Immature natural killer cell (primary cell): Measurements from ENCODE around the gene CTNNA3. TPM values are rescaled to one million over a fixed set of nuclear protein-coding genes. Genes with fewer than 3 reads are reported as not detected.

Experiments
- DNase-seq, 3 donors: peaks; one replicate each; pipeline ENCODE4 v3.0.0; 2022; ENCODE audit warnings: mixed read lengths in 1 of 3
- H3K27ac Mint-ChIP-seq, 6 donors: one replicate each; pipeline ENCODE4 v1.8.0; 2020; ENCODE audit warnings: mixed read lengths in 6 of 6, mild to moderate bottlenecking in 5 of 6, inconsistent platforms in 4 of 6, moderate library complexity in 3 of 6
- H3K27me3 Mint-ChIP-seq, 3 donors: one replicate each; pipeline ENCODE4 v1.8.0; 2020 to 2021; ENCODE audit warnings: low read depth in 3 of 3, mild to moderate bottlenecking in 3 of 3, mixed read lengths in 3 of 3, moderate library complexity in 3 of 3, inconsistent platforms in 1 of 3
- H3K36me3 Mint-ChIP-seq, 3 donors: one replicate each; pipeline ENCODE4 v1.8.0; 2020; ENCODE audit warnings: mixed read lengths in 3 of 3, inconsistent platforms in 2 of 3, mild to moderate bottlenecking in 2 of 3
- H3K4me1 Mint-ChIP-seq, 2 donors: one replicate each; pipeline ENCODE4 v1.8.0; 2020; ENCODE audit warnings: inconsistent platforms in 2 of 2, mild to moderate bottlenecking in 2 of 2, mixed read lengths in 2 of 2, moderate library complexity in 1 of 2
- H3K4me3 Mint-ChIP-seq, 5 donors: one replicate each; pipeline ENCODE4 v1.8.0; 2020; ENCODE audit warnings: mild to moderate bottlenecking in 5 of 5, mixed read lengths in 5 of 5, inconsistent platforms in 3 of 5, moderate library complexity in 3 of 5
- H3K9me3 Mint-ChIP-seq, 6 donors: one replicate each; pipeline ENCODE4 v1.8.0; 2020; ENCODE audit warnings: mild to moderate bottlenecking in 6 of 6, mixed read lengths in 6 of 6, inconsistent platforms in 4 of 6, moderate library complexity in 3 of 6
- polyA plus RNA-seq, 3 donors: library from polyadenylated mRNA; unstranded; fragments of 300-500 nt; fragmentation: Illumina TruSeq; gene quantifications; one replicate each; pipeline ENCODE4 v1.2.3, GENCODE V29; 2021

Gene CTNNA3
- polyA plus RNA-seq, 3 donors from 2014 or later: not detected

DNA sequence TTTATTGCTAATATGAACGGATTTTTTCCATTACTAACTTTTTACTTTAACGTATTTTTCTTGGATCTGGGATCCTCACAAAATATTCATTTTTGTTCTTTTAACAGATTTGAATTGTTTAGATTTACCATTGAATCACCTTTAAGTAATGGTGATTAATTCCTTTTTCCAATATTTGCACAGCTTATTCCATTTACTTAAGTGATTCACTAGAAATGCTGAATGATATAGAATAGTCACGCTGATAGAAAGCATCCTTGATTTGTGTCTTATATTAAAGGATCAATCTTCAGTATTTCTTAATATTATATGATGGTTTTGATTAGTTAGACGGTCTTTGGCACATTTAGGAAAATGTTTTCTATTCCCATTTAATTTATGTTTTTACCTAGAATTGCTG, 886.6 kb downstream of the CTNNA3 start:
- peaks cover 0 to 6% (median 5%) of the 10 kb centered on the region in 3 donors for H3K36me3 Mint-ChIP-seq
- H3K4me3 Mint-ChIP-seq: no peak overlapping the region
- DNase-seq: no peak
- H3K27me3 Mint-ChIP-seq: peaks cover 1 to 4% (median 2%) of the 10 kb centered on the region in 3 donors
- peaks cover 6 to 35% (median 18%) of the 10 kb centered on the region in 6 donors for H3K9me3 Mint-ChIP-seq
- no peaks in the 10 kb centered on the region for H3K4me1 Mint-ChIP-seq
- H3K27ac Mint-ChIP-seq: no peak overlapping the region

DNA sequence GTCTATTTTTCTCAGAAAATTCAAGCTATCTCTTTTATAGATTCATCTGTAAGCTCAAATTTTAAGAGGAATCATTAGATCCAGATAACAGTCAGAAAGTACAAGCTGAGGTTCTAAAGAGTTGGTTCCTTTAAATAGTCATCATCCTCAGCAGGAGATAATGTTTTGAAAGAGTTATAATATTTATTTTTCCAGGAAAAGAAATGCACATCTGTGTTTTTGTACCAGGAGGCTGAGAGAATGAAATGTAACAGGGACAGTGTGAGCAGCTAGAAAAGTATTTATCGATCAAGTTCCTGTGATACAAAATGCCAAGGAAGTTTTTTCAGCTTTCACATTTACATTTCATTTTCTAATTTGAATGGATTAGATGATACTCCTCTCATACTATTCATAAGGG, 890.4 kb downstream of the CTNNA3 start:
- H3K9me3 Mint-ChIP-seq: peaks cover 4 to 30% (median 10%) of the 10 kb centered on the region in 6 donors
- no peak for DNase-seq
- H3K4me3 Mint-ChIP-seq: no peak overlapping the region
- no peaks in the 10 kb centered on the region for H3K36me3 Mint-ChIP-seq
- H3K27me3 Mint-ChIP-seq: peaks cover 2% of the 10 kb centered on the region in 3 donors
- H3K4me1 Mint-ChIP-seq: no peaks in the 10 kb centered on the region
- no peak overlapping the region for H3K27ac Mint-ChIP-seq

DNA sequence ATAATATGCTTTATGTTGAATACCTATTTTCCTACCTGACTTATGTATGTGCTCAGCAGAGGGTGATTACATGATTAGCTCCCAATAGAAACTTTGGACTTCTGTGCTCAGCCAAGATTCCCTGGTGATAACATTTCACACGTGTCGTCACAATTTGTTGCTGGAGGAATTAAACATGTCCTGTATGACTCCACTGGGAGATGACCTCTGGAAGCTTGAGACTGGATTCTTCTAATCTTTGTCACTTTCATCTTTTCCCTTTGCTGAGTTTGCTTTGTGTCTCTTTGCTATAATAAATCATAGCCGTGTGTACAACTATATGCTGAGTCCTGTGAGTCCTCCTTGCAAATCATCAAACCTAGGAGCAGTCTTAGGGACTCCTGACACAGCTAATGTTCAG, 891.0 kb downstream of the CTNNA3 start:
- Mint-ChIP-seq H3K27me3 (peaks cover 1 to 2% (median 2%) of the 10 kb centered on the region in 3 donors), H3K27ac (no peak overlapping the region), H3K36me3 (no peaks in the 10 kb centered on the region), H3K9me3 (peaks cover 0 to 30% (median 7%) of the 10 kb centered on the region in 6 donors), H3K4me1 (no peaks in the 10 kb centered on the region), H3K4me3 (no peak overlapping the region)
- DNase-seq: no peak

DNA sequence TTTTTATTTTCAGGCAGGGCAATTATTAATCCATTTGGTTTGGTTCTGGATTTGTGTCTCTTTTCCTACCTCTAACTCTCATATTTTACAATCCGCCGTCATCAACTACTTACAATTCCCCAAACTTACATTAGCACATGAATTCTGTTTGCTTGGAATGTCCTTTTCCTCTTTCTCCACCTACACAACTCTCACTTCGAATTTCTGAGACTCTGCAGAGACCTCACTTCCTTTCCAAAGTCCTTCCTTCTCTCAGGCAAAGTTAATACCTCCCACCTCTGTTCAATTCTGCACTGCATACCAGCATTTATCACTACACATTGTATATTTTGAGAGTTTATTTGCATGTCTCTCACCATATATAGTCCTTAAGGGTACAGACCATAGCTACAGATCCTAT, 892.8 kb downstream of the CTNNA3 start:
- peaks cover 1 to 2% (median 2%) of the 10 kb centered on the region in 3 donors for H3K27me3 Mint-ChIP-seq
- H3K4me1 Mint-ChIP-seq: no peaks in the 10 kb centered on the region
- no peak overlapping the region for H3K27ac Mint-ChIP-seq
- DNase-seq: no peak
- H3K9me3 Mint-ChIP-seq: peaks cover 0 to 31% (median 6%) of the 10 kb centered on the region in 6 donors
- no peaks in the 10 kb centered on the region for H3K36me3 Mint-ChIP-seq
- H3K4me3 Mint-ChIP-seq: no peak overlapping the region

DNA sequence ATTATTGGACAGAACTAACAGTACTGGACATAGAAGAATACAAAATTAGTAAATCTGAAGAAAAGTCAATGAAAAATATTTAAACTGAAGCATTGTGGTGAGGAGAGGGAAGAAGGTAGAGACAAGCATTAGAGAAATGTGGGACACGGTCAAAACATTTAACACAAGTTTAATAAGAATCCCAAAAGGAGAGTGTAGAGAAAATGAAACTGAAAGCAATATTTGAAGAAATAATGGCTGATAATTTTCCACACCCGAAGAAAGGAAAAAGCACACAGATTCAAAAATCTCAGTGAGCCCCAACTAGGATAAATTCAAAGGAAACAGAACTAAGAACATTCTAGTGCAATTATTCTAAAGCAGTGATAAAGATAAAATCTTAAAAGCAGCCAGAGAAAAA, 896.5 kb downstream of the CTNNA3 start:
- H3K4me1 Mint-ChIP-seq: no peaks in the 10 kb centered on the region
- no peak overlapping the region for H3K4me3 Mint-ChIP-seq
- DNase-seq: no peak
- peaks cover 6 to 33% (median 11%) of the 10 kb centered on the region in 6 donors for H3K9me3 Mint-ChIP-seq
- H3K27ac Mint-ChIP-seq: no peak overlapping the region
- no peaks in the 10 kb centered on the region for H3K36me3 Mint-ChIP-seq
- H3K27me3 Mint-ChIP-seq: peaks cover 0 to 6% (median 3%) of the 10 kb centered on the region in 3 donors

DNA sequence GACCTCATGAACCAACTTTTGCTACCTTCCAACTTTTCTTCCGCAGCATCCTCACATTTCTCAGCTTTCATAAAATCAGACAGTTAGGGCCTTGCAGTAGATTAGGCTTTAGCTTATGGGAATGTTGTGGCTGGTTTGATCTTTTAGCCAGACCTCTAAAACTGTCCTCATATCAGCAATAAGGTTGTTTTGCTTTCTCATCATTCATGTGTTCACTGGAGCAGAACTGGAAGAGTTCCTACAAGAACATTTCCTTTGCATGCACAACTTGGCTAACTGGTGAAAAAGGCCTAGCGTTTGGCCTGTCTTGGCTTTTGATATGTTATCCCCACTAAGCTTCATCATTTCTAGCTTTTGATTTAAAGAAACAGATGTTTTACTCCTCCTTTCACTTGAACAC, 900.1 kb downstream of the CTNNA3 start:
- no peak for DNase-seq
- peaks cover 0 to 3% (median 0%) of the 10 kb centered on the region in 3 donors for H3K36me3 Mint-ChIP-seq
- H3K27ac Mint-ChIP-seq: no peak overlapping the region
- peaks cover 4 to 32% (median 7%) of the 10 kb centered on the region in 6 donors for H3K9me3 Mint-ChIP-seq
- H3K27me3 Mint-ChIP-seq: peaks cover 2 to 4% (median 2%) of the 10 kb centered on the region in 3 donors
- H3K4me1 Mint-ChIP-seq: no peaks in the 10 kb centered on the region
- no peak overlapping the region for H3K4me3 Mint-ChIP-seq

DNA sequence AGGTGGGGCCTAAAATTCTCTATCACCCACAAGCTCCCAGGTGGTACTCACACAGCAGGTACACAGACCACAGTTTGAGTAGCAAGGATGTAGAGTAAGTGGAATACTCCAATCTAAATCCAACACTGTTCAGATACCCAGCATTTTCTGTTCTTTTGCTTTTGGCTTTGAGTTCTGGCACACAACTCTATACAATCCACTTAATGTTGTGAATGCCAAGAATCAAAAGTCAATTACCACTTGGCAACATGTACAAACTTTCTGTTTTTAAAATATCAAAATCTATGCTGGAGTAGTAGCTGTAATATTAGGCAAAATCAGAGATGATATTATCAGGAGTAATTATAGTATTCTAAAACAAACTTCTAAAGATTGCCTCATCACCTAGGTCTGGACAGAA, 903.6 kb downstream of the CTNNA3 start:
- H3K4me3 Mint-ChIP-seq: no peak overlapping the region
- no peaks in the 10 kb centered on the region for H3K4me1 Mint-ChIP-seq
- peaks cover 0 to 3% (median 0%) of the 10 kb centered on the region in 3 donors for H3K36me3 Mint-ChIP-seq
- no peak overlapping the region for H3K27ac Mint-ChIP-seq
- DNase-seq: no peak
- H3K9me3 Mint-ChIP-seq: peaks cover 7 to 41% (median 9%) of the 10 kb centered on the region in 6 donors
- peaks cover 2 to 4% (median 2%) of the 10 kb centered on the region in 3 donors for H3K27me3 Mint-ChIP-seq

DNA sequence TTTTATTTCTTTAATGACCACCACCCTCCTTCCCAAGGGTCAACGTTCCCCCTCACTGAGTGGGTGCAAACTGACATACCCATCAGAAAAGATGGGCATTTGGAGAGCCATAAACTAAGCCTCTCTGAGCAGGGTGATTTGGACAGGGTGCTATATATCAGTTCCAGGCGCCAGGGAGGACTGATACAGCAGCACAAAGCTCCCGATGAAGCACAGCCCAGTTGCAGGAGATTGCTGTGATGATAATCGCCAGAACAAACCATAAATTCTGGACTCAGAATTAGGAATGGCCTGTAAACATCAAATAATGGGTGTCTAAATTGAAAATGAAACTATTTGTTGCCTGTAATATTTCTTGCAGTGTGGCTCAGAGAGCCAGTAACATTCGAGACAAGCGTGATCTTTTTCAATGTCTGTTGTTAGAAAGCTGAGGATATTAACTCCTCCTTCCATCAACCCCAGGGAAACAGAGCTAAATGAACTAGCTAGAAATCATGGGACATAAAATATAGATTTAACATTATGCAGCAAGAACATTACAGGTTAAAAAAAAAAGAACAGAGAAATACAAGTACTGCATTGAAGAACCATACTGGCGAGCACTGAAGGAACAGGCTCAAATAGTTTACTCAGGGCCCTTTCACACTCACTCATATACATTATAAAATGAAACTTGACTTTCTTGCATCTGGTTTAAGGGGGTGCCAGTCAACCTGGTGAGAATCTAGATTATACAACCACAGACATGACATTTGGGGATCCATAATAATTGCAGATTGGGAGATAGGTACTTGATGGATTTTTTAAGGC, 907.6 kb downstream of the CTNNA3 start:
- no peak for DNase-seq
- H3K4me3 Mint-ChIP-seq: no peak overlapping the region
- H3K4me1 Mint-ChIP-seq: no peaks in the 10 kb centered on the region

DNA sequence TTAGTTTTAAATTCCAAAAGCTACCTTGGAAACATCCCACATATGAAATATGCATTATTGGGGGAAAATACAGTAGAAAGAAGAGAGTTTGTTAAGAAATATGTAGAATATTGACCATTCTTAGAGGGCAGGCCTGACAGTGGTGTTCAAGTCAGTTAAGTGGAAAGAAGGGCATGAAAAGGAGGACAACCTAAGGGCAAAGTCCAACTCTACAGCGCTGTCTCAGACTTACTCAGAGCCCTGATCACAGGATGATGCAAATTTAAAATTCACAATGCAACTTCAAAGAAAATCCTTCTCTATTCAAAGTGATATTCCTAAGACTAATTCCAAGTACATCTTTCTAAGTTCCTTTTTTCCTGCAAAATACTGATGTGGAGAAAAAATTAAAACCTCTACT, 909.3 kb downstream of the CTNNA3 start:
- no peak for DNase-seq
- no peaks in the 10 kb centered on the region for H3K36me3 Mint-ChIP-seq
- H3K27ac Mint-ChIP-seq: no peak overlapping the region
- no peaks in the 10 kb centered on the region for H3K4me1 Mint-ChIP-seq
- peaks cover 0 to 2% (median 0%) of the 10 kb centered on the region in 3 donors for H3K27me3 Mint-ChIP-seq
- no peak overlapping the region for H3K4me3 Mint-ChIP-seq
- peaks cover 6 to 45% (median 11%) of the 10 kb centered on the region in 6 donors for H3K9me3 Mint-ChIP-seq

More for the DNA sequence above, 907.6 kb downstream of the CTNNA3 start:
- Mint-ChIP-seq H3K36me3 (peaks cover 0 to 3% (median 0%) of the 10 kb centered on the region in 3 donors), H3K27me3 (peaks cover 0 to 2% (median 0%) of the 10 kb centered on the region in 3 donors), H3K27ac (no peak overlapping the region), H3K9me3 (peaks cover 6 to 39% (median 9%) of the 10 kb centered on the region in 6 donors)

DNA sequence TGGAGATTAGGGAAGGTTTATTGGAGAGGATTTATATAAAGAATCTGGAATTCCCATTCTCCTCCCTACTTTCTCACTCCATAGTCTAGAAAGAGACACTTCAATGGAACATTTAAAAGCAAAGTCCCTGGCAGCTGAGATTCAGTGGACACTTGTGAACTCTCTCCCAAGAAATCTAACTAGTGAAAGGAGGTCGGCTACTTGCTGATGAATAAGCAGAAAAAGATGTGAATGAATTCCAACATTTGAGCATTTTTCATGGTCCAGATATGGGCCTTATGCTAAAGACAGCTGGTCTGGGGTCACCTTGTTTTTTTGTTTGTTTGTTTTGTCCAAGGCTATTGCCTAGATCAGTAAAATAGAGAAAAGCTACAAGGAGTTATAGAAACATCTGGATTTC, 911.2 kb downstream of the CTNNA3 start:
- Mint-ChIP-seq H3K4me3 (no peak overlapping the region), H3K27me3 (peaks cover 0 to 2% (median 0%) of the 10 kb centered on the region in 3 donors), H3K4me1 (no peaks in the 10 kb centered on the region), H3K9me3 (peaks cover 4 to 40% (median 11%) of the 10 kb centered on the region in 6 donors), H3K27ac (no peak overlapping the region), H3K36me3 (no peaks in the 10 kb centered on the region)
- DNase-seq: no peak

DNA sequence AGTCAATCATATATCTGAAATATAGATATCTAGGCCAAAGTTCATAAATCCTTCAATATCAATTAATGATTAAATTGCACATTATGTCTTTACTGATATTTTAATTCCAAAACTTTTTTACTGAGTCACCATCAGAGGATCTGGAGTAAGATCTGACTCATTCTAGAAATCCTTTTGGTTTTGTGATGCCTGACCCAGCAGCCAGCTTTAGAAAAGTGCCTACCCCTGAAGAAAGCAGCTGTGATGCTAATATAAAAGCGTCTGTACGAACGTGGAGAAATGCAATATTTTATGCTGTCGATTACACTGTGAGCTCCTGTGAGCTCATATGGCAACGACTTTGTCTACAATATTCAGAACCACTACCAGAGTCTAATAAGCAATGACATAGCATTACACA, 912.7 kb downstream of the CTNNA3 start:
- no peak for DNase-seq
- Mint-ChIP-seq H3K27me3 (peaks cover 0 to 2% (median 0%) of the 10 kb centered on the region in 3 donors), H3K4me1 (no peaks in the 10 kb centered on the region), H3K4me3 (no peak overlapping the region), H3K27ac (no peak overlapping the region), H3K9me3 (peaks cover 2 to 33% (median 11%) of the 10 kb centered on the region in 6 donors), H3K36me3 (no peaks in the 10 kb centered on the region)

DNA sequence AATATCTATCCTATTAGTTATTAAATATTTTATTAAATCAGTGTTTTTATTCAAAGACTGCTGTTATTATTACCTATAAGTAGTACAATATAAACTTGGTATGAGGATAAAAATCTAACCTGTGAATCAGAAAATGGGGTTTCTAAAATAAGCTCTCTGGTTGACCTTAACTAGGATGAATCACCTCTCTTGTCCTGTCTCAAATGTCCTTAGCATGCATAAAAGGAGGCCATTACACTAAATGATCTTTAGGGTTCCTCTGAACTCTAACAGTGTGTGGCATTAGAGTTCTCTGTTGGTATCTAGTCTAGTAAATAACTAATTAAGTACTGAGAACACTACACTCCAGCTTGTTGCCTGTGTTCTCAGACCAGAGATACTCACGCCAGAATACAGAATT, 913.2 kb downstream of the CTNNA3 start:
- peaks cover 0 to 2% (median 0%) of the 10 kb centered on the region in 3 donors for H3K27me3 Mint-ChIP-seq
- DNase-seq: no peak
- H3K4me3 Mint-ChIP-seq: no peak overlapping the region
- H3K4me1 Mint-ChIP-seq: no peaks in the 10 kb centered on the region
- peaks cover 2 to 30% (median 9%) of the 10 kb centered on the region in 6 donors for H3K9me3 Mint-ChIP-seq
- H3K36me3 Mint-ChIP-seq: no peaks in the 10 kb centered on the region
- no peak overlapping the region for H3K27ac Mint-ChIP-seq

DNA sequence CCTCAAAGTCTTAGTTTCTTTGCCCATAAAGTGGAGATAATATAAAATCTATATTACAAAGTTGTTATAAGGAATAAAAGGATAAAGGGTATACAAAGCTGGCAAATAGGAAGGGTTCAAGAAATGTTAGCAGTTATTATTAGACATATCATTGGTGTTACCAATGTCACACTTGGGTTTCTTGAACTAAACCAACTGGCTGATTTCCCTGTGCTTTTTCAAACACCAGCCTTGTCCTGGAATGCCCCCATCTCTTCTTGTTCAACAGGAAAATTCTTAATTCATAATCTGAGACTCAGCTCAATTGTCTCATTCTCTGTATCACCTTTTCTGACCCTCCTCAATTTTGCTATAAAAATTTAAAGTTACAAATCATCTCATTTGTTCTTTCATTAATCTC, 913.9 kb downstream of the CTNNA3 start:
- peaks cover 0 to 4% (median 0%) of the 10 kb centered on the region in 3 donors for H3K36me3 Mint-ChIP-seq
- no peak for DNase-seq
- no peak overlapping the region for H3K4me3 Mint-ChIP-seq
- H3K9me3 Mint-ChIP-seq: peaks cover 2 to 32% (median 8%) of the 10 kb centered on the region in 6 donors
- H3K27ac Mint-ChIP-seq: no peak overlapping the region
- H3K27me3 Mint-ChIP-seq: peaks cover 0 to 2% (median 0%) of the 10 kb centered on the region in 3 donors
- no peaks in the 10 kb centered on the region for H3K4me1 Mint-ChIP-seq

DNA sequence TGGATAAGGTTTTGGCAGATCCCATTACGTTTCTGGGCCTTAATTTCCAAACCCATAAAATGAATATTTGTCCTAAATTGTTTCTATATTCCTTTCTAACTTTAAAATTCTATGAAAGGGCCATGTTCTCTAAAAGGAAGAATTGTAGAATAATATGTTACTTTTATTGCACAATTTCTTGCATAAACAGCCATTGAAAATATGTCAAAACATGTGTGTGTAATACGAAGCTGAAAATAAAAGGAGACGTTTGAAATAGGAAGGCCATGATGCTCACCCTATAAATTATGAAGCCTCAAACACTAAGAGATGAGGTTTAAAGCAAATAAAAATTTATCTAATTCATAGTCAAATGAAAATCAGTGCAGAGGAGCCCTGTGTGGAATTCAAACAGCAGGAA, 915.2 kb downstream of the CTNNA3 start:
- Mint-ChIP-seq H3K4me1 (no peaks in the 10 kb centered on the region), H3K9me3 (peaks cover 2 to 29% (median 8%) of the 10 kb centered on the region in 6 donors), H3K4me3 (no peak overlapping the region), H3K27ac (no peak overlapping the region), H3K36me3 (peaks cover 0 to 6% (median 0%) of the 10 kb centered on the region in 3 donors), H3K27me3 (peaks cover 0 to 2% (median 0%) of the 10 kb centered on the region in 3 donors)
- no peak for DNase-seq
